ENCODE results near the gene C9.

Gene C9

DNA sequence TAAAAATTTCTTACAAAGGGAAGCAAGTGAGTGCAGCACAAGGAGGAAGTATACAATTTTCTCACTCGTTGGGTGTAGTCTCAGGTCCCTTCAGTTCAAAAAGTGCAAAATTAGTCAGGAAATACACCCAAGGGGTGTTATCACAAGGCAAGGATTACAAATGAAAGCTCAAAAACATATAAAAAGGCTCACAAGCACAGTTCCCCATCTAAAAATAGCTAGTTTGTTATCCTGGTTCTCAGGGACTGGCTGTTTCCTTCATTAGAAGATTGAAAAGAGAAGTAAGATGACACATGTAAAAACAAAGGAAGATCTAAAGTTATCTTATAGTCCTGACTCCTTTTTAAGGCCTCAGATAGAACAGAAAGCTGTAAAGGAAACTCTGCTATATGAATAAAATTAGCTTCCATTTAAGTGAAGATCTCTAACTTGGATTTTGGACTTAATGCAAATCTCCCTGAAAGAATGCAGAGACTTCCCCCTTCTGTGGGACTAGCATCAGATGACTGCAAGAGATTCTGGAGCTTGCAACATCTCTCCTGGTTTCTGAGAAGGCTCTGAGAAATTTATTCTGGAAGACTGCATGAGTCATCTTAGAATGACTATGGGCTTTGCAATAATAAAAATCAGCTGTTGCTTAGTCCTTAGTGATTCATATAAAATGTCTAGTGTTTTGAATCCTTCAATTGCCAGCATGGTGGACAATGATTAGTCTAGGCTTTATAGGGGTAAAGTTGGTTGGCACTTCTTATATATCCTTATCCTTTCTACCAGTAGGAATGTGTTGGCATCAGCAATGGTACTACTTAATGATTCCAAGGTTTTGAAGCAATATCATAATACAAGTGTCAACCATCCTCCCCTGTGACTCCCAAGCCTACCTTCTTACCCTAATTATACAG is 35.1 kb upstream of the C9 start:
- H3K9me3 ChIP-seq (ENCODE audit: control insufficient read depth, insufficient read depth, low read length), result no peaks in the 10 kb centered on the region
- H3K27ac ChIP-seq (ENCODE audit: low read length), result no peak overlapping the region
- no peak overlapping the region for H3K4me3 ChIP-seq (ENCODE audit: low read length)
- no CpG with 5 or more reads among the region's 1 CpG for WGBS (ENCODE audit: insufficient coverage, insufficient read length)
- H3K27me3 ChIP-seq (ENCODE audit: control insufficient read depth, insufficient read depth, low read length), result no peaks in the 10 kb centered on the region
- no peaks in the 10 kb centered on the region for H3K36me3 ChIP-seq (ENCODE audit: control insufficient read depth, insufficient read depth, low read length)
- no peak for DNase-seq (ENCODE audit: low read depth, low spot score)
- no peaks in the 10 kb centered on the region; the same call in 1 of the 2 replicates for H3K4me1 ChIP-seq (ENCODE audit: control insufficient read depth, insufficient read depth, low read length)

DNA sequence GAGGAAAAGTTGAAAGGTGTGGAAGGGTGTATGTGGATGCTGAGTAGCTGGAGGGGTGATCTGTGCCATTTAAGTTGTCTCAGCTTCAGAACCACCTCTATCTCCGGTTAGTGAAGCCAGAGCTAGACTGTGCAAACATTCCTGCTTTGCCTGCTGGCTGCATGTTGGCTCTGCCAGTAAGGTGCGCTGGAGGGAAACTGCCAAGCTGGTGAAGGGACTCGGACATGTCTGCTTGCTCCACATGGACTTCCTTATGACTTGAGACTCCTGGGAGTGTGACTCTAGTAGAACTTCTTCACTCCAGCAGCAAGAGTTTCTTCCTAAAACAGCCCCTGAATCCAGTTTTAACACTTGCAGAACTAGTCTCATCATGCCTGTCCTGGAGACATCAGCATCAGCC is 32.5 kb upstream of the C9 start:
- Histone ChIP-seq H3K9me3 (ENCODE audit: control insufficient read depth, insufficient read depth, low read length) (no peaks in the 10 kb centered on the region), H3K27me3 (ENCODE audit: control insufficient read depth, insufficient read depth, low read length) (no peaks in the 10 kb centered on the region), H3K36me3 (ENCODE audit: control insufficient read depth, insufficient read depth, low read length) (no peaks in the 10 kb centered on the region), H3K4me1 (ENCODE audit: control insufficient read depth, insufficient read depth, low read length) (no peaks in the 10 kb centered on the region; the same call in 1 of the 2 replicates), H3K4me3 (ENCODE audit: low read length) (no peak overlapping the region), H3K27ac (ENCODE audit: low read length) (no peak overlapping the region)
- WGBS (ENCODE audit: insufficient coverage, insufficient read length), result no CpG with 5 or more reads among the region's 3 CpGs
- no peak for DNase-seq (ENCODE audit: low read depth, low spot score)

DNA sequence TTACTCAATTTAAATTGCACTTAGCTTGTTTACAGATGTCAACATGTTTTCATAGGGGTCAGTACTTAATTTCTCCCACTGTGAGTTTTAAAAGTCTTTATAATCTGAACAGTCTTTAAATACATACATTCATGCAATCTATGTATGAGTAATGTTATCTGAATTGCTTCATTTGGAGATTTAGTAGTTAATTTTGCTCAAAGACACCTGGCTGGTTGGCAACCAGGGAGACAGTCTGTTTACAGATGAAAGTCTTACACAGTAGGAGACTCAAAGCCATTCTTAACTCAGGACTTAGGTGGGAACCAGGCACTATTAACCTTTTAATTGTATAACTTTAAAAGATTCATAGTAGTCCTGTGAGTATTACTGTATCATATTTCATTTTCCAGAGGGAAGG is 31.2 kb upstream of the C9 start:
- Histone ChIP-seq H3K4me3 (ENCODE audit: low read length) (no peak overlapping the region), H3K4me1 (ENCODE audit: control insufficient read depth, insufficient read depth, low read length) (no peaks in the 10 kb centered on the region; the same call in 1 of the 2 replicates), H3K27me3 (ENCODE audit: control insufficient read depth, insufficient read depth, low read length) (no peaks in the 10 kb centered on the region), H3K9me3 (ENCODE audit: control insufficient read depth, insufficient read depth, low read length) (no peaks in the 10 kb centered on the region), H3K36me3 (ENCODE audit: control insufficient read depth, insufficient read depth, low read length) (no peaks in the 10 kb centered on the region), H3K27ac (ENCODE audit: low read length) (no peak overlapping the region)
- no peak for DNase-seq (ENCODE audit: low read depth, low spot score)

DNA sequence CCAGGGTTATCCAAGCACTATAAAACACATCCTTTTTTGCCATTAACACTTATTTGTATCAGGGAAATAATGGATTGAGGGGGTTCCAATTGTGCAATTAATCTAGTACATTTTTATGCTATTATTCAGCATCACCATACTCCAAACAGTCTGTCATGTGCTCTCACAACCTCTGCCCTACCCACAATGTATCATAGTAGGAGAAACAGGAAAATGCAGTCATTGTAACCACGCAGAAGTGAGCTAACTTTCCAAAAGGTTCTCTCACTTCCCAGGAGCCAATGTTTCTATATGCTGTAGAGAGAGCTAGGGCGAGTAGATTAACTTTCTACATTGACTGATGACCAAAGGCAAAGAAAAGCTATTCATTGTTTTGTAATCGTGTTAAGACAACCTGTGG is 30.7 kb upstream of the C9 start:
- no CpG with 5 or more reads among the region's 3 CpGs for WGBS (ENCODE audit: insufficient coverage, insufficient read length)
- Histone ChIP-seq H3K4me1 (ENCODE audit: control insufficient read depth, insufficient read depth, low read length) (no peaks in the 10 kb centered on the region; the same call in 1 of the 2 replicates), H3K36me3 (ENCODE audit: control insufficient read depth, insufficient read depth, low read length) (no peaks in the 10 kb centered on the region), H3K4me3 (ENCODE audit: low read length) (no peak overlapping the region), H3K27me3 (ENCODE audit: control insufficient read depth, insufficient read depth, low read length) (no peaks in the 10 kb centered on the region), H3K27ac (ENCODE audit: low read length) (no peak overlapping the region), H3K9me3 (ENCODE audit: control insufficient read depth, insufficient read depth, low read length) (no peaks in the 10 kb centered on the region)
- DNase-seq (ENCODE audit: low read depth, low spot score), result no peak

DNA sequence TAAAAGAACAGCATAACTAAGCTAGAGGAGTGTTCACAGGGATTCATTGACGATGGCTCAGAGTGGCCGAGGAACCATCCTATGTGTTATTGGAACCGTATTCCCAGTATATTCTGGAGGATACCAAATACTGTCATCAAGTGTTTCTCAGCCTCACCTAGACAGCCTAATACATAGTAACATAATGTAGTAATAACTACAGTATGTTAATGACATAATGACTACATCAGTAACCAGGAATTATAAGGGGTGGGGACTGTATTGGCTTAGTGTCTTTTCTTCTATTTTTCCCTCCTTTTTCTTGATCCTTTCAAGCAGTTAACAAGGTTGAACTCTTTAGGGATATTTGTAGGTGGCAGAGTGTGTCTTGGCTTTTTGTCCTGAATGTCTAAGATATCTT is 26.6 kb upstream of the C9 start:
- no CpG with 5 or more reads among the region's 3 CpGs for WGBS (ENCODE audit: insufficient coverage, insufficient read length)
- Histone ChIP-seq H3K9me3 (ENCODE audit: control insufficient read depth, insufficient read depth, low read length) (no peaks in the 10 kb centered on the region), H3K27me3 (ENCODE audit: control insufficient read depth, insufficient read depth, low read length) (no peaks in the 10 kb centered on the region), H3K27ac (ENCODE audit: low read length) (no peak overlapping the region), H3K4me1 (ENCODE audit: control insufficient read depth, insufficient read depth, low read length) (no peaks in the 10 kb centered on the region), H3K36me3 (ENCODE audit: control insufficient read depth, insufficient read depth, low read length) (no peaks in the 10 kb centered on the region), H3K4me3 (ENCODE audit: low read length) (no peak overlapping the region)
- no peak for DNase-seq (ENCODE audit: low read depth, low spot score)

DNA sequence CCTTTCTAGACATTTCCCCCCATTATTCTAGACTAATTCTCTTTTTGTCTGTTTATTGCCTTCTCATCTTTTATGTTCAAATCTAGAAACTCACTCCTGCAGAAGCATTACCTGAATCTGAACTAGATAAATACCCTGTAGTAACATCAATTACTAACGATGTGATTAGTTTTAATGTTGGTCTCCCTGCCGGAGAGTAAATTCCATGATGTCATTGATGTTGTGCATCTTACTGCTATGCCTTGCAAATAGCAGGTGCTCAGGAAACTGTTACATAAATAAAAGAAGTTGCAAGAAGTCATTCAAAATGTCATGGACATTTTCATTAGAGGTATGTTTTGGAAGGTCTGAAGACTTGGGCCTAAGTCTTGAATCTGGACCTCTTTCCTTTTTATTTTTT is 23.0 kb upstream of the C9 start:
- Histone ChIP-seq H3K4me3 (ENCODE audit: low read length) (no peak overlapping the region), H3K36me3 (ENCODE audit: control insufficient read depth, insufficient read depth, low read length) (no peaks in the 10 kb centered on the region), H3K27ac (ENCODE audit: low read length) (no peak overlapping the region), H3K9me3 (ENCODE audit: control insufficient read depth, insufficient read depth, low read length) (no peaks in the 10 kb centered on the region), H3K4me1 (ENCODE audit: control insufficient read depth, insufficient read depth, low read length) (no peaks in the 10 kb centered on the region), H3K27me3 (ENCODE audit: control insufficient read depth, insufficient read depth, low read length) (no peaks in the 10 kb centered on the region)
- DNase-seq (ENCODE audit: low read depth, low spot score), result no peak
- WGBS (ENCODE audit: insufficient coverage, insufficient read length), result no CpG with 5 or more reads among the region's 2 CpGs

DNA sequence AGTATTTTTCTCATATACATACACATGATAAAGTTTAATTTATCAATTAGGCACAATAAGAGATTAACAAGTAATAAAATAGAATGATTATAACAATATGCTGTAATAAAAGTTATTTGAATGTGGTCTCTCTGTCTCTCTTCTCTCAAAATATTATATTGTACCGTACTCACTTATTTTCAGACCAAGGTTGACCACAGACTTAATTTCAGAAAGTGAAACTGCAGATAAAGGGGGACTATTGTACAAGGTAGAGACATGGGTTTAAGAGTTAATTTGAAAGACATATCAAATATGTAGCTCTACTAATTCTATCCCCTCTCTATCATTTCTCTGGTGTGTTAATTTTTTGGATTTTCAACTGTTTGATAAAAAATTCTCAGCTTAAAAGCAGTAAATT is 20.0 kb upstream of the C9 start:
- H3K4me3 ChIP-seq (ENCODE audit: low read length), result no peak overlapping the region
- H3K27me3 ChIP-seq (ENCODE audit: control insufficient read depth, insufficient read depth, low read length), result no peaks in the 10 kb centered on the region
- WGBS (ENCODE audit: insufficient coverage, insufficient read length), result no CpG with 5 or more reads among the region's 1 CpG
- no peak for DNase-seq (ENCODE audit: low read depth, low spot score)
- no peak overlapping the region for H3K27ac ChIP-seq (ENCODE audit: low read length)
- H3K9me3 ChIP-seq (ENCODE audit: control insufficient read depth, insufficient read depth, low read length), result no peaks in the 10 kb centered on the region
- H3K36me3 ChIP-seq (ENCODE audit: control insufficient read depth, insufficient read depth, low read length), result no peaks in the 10 kb centered on the region
- no peaks in the 10 kb centered on the region for H3K4me1 ChIP-seq (ENCODE audit: control insufficient read depth, insufficient read depth, low read length)

DNA sequence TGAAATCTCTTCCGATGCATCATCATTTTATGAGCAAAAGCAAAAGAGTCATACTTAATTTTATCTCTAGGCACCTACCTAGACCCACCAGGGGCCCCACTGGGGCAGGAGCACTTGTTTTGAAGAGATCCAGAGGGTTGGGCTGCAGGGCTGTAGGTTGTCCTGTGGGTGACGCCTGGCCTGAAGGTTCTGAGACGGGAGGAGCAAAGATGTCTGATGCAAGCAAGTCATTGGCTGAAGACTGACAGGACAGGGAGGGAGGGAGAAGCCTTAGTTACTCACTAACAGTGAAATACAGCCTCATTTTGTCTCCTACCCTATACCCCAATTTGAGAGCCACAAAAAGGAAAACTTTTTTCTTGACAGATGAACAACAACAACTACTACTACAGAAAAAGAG is 17.1 kb upstream of the C9 start:
- no peaks in the 10 kb centered on the region for H3K9me3 ChIP-seq (ENCODE audit: control insufficient read depth, insufficient read depth, low read length)
- no CpG with 5 or more reads among the region's 3 CpGs for WGBS (ENCODE audit: insufficient coverage, insufficient read length)
- peaks cover under 1% of the 10 kb centered on the region; the same call in 1 of the 2 replicates for H3K4me1 ChIP-seq (ENCODE audit: control insufficient read depth, insufficient read depth, low read length)
- H3K27ac ChIP-seq (ENCODE audit: low read length), result no peak overlapping the region
- H3K4me3 ChIP-seq (ENCODE audit: low read length), result no peak overlapping the region
- H3K27me3 ChIP-seq (ENCODE audit: control insufficient read depth, insufficient read depth, low read length), result no peaks in the 10 kb centered on the region
- no peaks in the 10 kb centered on the region for H3K36me3 ChIP-seq (ENCODE audit: control insufficient read depth, insufficient read depth, low read length)
- DNase-seq (ENCODE audit: low read depth, low spot score), result no peak

DNA sequence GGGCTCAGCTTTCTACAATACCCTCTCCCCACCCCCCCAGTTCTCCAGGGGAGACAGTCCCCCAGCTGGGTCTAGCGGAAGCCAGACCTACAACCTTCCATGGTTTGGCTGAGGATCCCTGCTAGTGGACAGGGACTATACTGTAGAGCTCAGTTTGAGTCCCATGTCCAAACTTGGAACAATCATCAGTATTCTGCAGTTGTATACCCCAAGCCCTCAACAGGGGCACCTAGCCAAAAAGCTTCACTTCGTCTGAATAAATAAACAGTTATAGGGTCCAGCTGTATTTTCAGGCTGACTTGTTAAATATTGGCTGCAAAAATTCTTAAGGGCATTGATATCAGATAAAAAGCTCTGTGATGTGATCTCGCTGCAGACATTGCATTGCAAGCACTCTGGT is 15.4 kb upstream of the C9 start:
- DNase-seq (ENCODE audit: low read depth, low spot score), result no peak
- no CpG with 5 or more reads among the region's 3 CpGs for WGBS (ENCODE audit: insufficient coverage, insufficient read length)

DNA sequence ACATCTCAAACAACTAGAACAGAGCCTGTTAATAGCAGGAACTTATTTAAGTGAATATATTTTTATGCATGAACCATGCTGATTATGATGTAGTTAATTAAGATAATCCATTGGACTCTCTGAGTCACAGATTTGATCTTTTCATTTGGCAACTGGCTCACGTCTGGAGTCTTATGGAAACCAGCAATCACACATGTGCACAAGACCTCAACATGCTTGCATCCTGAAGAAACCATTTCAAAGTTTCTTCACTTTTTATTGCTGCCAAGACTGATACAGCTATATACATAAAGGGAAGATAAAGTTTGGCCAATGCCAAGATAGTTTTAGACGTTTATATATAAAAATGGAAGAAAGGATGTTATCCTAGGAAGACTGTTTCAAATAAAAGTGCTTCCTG is 13.3 kb upstream of the C9 start:
- WGBS (ENCODE audit: insufficient coverage, insufficient read length), result no CpG with 5 or more reads among the region's 2 CpGs

More for the DNA sequence above, 15.4 kb upstream of the C9 start:
- H3K27me3 ChIP-seq (ENCODE audit: control insufficient read depth, insufficient read depth, low read length), result no peaks in the 10 kb centered on the region
- H3K4me1 ChIP-seq (ENCODE audit: control insufficient read depth, insufficient read depth, low read length), result peaks cover 1% of the 10 kb centered on the region; the same call in 1 of the 2 replicates
- H3K27ac ChIP-seq (ENCODE audit: low read length), result no peak overlapping the region
- no peaks in the 10 kb centered on the region for H3K9me3 ChIP-seq (ENCODE audit: control insufficient read depth, insufficient read depth, low read length)
- no peaks in the 10 kb centered on the region for H3K36me3 ChIP-seq (ENCODE audit: control insufficient read depth, insufficient read depth, low read length)
- no peak overlapping the region for H3K4me3 ChIP-seq (ENCODE audit: low read length)

DNA sequence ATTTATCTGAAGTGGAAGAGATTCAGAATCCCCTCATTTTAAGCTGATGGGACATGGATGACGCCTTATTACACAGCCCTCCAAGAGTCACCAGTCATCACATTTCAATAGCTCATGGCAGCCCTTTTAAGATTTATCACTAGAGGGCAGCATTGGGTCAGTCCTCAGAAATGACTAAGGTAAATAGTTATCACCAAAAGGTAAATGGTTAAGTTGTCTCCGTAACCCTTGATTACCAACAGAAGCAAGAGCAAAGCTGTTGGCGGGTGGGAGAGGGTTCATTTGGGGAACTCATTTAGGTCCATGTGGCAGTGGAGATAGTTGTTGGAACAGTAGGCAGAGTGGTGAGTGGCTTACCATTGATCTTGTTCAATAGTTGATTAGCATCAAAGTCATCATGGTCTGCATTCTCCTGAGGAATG is 12.0 kb upstream of the C9 start:
- Histone ChIP-seq H3K9me3 (ENCODE audit: control insufficient read depth, insufficient read depth, low read length) (no peaks in the 10 kb centered on the region), H3K27ac (ENCODE audit: low read length) (no peak overlapping the region), H3K4me1 (ENCODE audit: control insufficient read depth, insufficient read depth, low read length) (peaks cover 1% of the 10 kb centered on the region; the same call in 1 of the 2 replicates), H3K4me3 (ENCODE audit: low read length) (no peak overlapping the region), H3K36me3 (ENCODE audit: control insufficient read depth, insufficient read depth, low read length) (no peaks in the 10 kb centered on the region), H3K27me3 (ENCODE audit: control insufficient read depth, insufficient read depth, low read length) (no peaks in the 10 kb centered on the region)
- DNase-seq (ENCODE audit: low read depth, low spot score), result peak; percentile 41
- no CpG with 5 or more reads among the region's 3 CpGs for WGBS (ENCODE audit: insufficient coverage, insufficient read length)

More for the DNA sequence above, 13.3 kb upstream of the C9 start:
- no peaks in the 10 kb centered on the region for H3K9me3 ChIP-seq (ENCODE audit: control insufficient read depth, insufficient read depth, low read length)
- no peaks in the 10 kb centered on the region for H3K36me3 ChIP-seq (ENCODE audit: control insufficient read depth, insufficient read depth, low read length)
- H3K4me1 ChIP-seq (ENCODE audit: control insufficient read depth, insufficient read depth, low read length), result peaks cover 1% of the 10 kb centered on the region; the same call in 1 of the 2 replicates
- H3K27me3 ChIP-seq (ENCODE audit: control insufficient read depth, insufficient read depth, low read length), result no peaks in the 10 kb centered on the region
- no peak overlapping the region for H3K27ac ChIP-seq (ENCODE audit: low read length)
- no peak overlapping the region for H3K4me3 ChIP-seq (ENCODE audit: low read length)
- no peak for DNase-seq (ENCODE audit: low read depth, low spot score)
